Measurements from ENCODE around the gene FHDC1.

DNA sequence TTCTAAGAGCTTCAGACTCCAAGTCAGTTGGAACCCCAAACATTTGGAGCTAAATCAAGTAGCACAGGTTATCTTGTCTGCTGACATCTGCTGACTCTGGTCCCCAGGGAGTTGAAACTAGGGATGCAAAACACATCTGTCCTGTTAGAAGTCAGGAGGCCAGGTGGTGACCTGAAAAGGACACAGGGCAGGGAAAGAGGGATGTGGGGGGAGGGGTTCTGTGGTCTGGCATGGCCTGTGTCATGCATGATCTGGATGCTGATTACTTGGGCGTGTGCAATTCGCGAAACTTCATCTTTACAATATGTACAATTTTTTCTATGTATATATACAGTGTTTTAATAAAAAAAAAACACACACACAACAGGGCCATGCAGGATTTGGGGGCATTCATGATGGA, 55.3 kb downstream of the FHDC1 start:
- TF ChIP-seq TAF1 (IDR thresholded peaks at IDR 0.05; ENCODE audit: borderline replicate concordance, low read depth, low read length) (no peak), POLR2A (IDR thresholded peaks at IDR 0.05; ENCODE audit: low read depth, low read length) (no peak), POLR2AphosphoS5 (IDR thresholded peaks at IDR 0.05; ENCODE audit: low read depth, low read length) (no peak)
